Measurements from ENCODE around the gene TADA2B. TPM values are rescaled to one million over a fixed set of nuclear protein-coding genes. Genes with fewer than 3 reads are reported as not detected.

The TADA2B gene
- total RNA-seq, 1 experiment from 2014 or later: 14.3 TPM

DNA sequence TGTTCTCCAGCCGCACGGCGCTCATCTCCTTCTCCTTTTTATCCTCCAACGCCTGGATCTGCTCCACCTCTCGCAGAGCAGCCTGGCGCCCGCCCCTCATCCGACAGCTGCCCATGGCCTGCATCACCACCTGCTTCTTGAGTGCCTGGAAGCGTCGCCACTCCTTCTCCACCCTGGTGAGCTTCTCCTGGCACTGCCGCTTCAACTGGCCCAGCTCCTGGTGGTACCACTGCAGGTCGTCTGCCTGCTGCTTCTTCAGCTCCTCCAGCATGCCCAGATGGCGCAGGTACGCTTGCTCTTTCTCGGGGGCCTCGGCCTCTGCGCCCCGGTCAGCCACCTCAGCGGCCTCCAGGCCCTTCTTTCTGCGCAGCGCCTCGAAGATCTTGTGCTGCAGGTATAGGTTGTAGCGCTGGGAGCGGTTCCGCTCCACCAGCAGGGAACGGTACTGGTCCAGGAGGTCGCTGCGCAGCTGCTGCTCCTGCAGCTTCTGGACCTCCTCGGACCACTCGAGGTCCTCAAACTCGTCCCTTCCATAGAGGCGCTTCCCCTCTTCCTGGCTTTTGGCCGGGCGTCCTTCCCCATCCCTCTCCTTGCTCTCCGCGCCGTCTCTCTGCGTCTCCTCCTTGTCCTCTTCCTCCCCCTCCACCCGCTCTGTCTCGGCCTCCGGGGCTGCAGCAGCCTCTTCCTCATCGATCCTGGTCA lies 1.2 kb upstream of the TADA2B start:
- POLR2A ChIA-PET: interaction anchor here (0.6 to 1.2 kb wide), 2 partner anchors 25 to 26 kb away, joined by 3 to 6 read pairs; partner anchors contain the start of gene GRPEL1
- peaks cover 34% of the 10 kb centered on the region for H3K4me1 Mint-ChIP-seq
- H3K27me3 Mint-ChIP-seq (ENCODE audit: low read depth): peaks cover 30% of the 10 kb centered on the region
- 0 out of 2 replicates have a peak, but pooled peaks have one; percentile 12 for TF ChIP-seq CREM (CRISPR knock-in tag; IDR thresholded peaks at IDR 0.05)
- 0 out of 2 replicates have a peak, but pooled peaks have one; percentile 19 for TF ChIP-seq FOXP1 (CRISPR knock-in tag; IDR thresholded peaks at IDR 0.05; ENCODE audit: borderline replicate concordance)
- TF ChIP-seq, protein P1, sequence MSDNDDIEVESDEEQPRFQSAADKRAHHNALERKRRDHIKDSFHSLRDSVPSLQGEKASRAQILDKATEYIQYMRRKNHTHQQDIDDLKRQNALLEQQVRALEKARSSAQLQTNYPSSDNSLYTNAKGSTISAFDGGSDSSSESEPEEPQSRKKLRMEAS (CRISPR knock-in tag; IDR thresholded peaks at IDR 0.05): no peak
- TF ChIP-seq, protein P2, sequence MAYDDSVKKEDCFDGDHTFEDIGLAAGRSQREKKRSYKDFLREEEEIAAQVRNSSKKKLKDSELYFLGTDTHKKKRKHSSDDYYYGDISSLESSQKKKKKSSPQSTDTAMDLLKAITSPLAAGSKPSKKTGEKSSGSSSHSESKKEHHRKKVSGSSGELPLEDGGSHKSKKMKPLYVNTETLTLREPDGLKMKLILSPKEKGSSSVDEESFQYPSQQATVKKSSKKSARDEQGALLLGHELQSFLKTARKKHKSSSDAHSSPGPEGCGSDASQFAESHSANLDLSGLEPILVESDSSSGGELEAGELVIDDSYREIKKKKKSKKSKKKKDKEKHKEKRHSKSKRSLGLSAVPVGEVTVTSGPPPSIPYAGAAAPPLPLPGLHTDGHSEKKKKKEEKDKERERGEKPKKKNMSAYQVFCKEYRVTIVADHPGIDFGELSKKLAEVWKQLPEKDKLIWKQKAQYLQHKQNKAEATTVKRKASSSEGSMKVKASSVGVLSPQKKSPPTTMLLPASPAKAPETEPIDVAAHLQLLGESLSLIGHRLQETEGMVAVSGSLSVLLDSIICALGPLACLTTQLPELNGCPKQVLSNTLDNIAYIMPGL (CRISPR knock-in tag; IDR thresholded peaks at IDR 0.05): peak; percentile 24; the same call in 1 of the 2 replicates
- ATAC-seq (no peak; the same call in 1 of the 2 replicates), DNase-seq (ENCODE audit: low spot score) (peak; percentile 53)
- CTCF ChIA-PET: interaction anchor here (1.1 to 6.9 kb wide), 8 partner anchors 12 to 88 kb away, joined by 3 to 118 read pairs (median 25); partner anchors contain the start of gene GRPEL1
- H3K4me3 Mint-ChIP-seq: peak overlapping the region; percentile 80
- H3K9me3 Mint-ChIP-seq: no peaks in the 10 kb centered on the region
- H3K36me3 Mint-ChIP-seq: no peaks in the 10 kb centered on the region
- no peak overlapping the region for H3K27ac Mint-ChIP-seq

DNA sequence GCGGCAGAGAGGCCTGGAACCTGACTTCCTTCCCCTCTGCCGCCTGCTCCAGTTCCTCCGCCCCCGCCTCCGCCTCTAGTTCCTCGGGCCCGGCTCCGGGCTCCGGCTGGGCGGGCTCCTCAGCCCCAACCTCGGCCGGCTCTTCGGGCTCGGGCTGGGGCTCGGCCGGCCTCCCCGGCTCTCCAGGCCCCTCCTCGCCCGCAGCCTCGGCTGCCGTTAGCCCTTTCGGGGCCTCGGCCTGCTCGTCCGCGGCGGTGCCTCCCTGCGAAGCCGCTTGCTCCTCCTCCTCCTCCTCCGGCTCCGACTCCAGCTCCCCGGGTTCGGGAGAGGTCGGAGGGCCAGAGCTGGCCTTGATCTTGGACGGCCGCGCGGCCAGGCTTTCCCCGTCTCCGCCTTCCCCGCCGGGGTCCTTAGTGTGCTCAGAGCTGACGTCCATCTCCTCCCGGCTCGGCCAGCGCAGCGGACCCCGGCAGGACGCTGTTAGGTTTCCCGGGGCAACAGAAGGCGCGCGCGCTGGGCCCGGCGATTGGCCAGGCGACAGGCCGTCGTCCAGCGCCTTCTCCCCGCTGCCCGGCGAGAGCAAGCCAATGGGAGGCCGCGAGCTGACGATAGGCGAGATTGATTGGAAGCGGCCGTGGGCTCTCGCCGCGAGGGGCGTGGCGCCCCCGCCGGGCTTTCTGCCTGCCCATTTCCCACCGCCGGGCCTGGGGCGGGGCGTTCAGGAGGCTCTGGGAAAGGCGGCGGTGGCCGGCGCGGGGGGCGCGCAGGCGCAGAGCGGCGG lies 479 bp upstream of the TADA2B start:
- Mint-ChIP-seq H3K27ac (no peak overlapping the region), H3K4me1 (peaks cover 41% of the 10 kb centered on the region), H3K27me3 (ENCODE audit: low read depth) (peaks cover 30% of the 10 kb centered on the region), H3K36me3 (no peaks in the 10 kb centered on the region), H3K9me3 (no peaks in the 10 kb centered on the region), H3K4me3 (peak overlapping the region; percentile 80)
- TF ChIP-seq ETV6 (CRISPR knock-in tag; IDR thresholded peaks at IDR 0.05) (0 out of 2 replicates have a peak, but pooled peaks have one; percentile 33), TEAD1 (CRISPR knock-in tag; IDR thresholded peaks at IDR 0.05) (no peak), CREM (CRISPR knock-in tag; IDR thresholded peaks at IDR 0.05) (0 out of 2 replicates have a peak, but pooled peaks have one; percentile 7), NFYB (CRISPR knock-in tag; conservative IDR thresholded peaks at IDR 0.05; ENCODE audit: low read depth) (peak; percentile 87), JUN (CRISPR knock-in tag; IDR thresholded peaks at IDR 0.05) (no peak), SP1 (CRISPR knock-in tag; conservative IDR thresholded peaks at IDR 0.05) (peak; percentile 80), ZNF121 (CRISPR knock-in tag; IDR thresholded peaks at IDR 0.05) (peak; percentile 83), CREB1 (CRISPR knock-in tag; IDR thresholded peaks at IDR 0.05) (no peak), ZNF263 (CRISPR knock-in tag; IDR thresholded peaks at IDR 0.05; ENCODE audit: low read depth) (no peak)
- TF ChIP-seq, protein P2 (CRISPR knock-in tag; IDR thresholded peaks at IDR 0.05): no peak; the same call in 1 of the 2 replicates
- TF ChIP-seq, protein P1 (CRISPR knock-in tag; IDR thresholded peaks at IDR 0.05): no peak; the same call in 1 of the 2 replicates
- TF ChIP-seq, protein P3, sequence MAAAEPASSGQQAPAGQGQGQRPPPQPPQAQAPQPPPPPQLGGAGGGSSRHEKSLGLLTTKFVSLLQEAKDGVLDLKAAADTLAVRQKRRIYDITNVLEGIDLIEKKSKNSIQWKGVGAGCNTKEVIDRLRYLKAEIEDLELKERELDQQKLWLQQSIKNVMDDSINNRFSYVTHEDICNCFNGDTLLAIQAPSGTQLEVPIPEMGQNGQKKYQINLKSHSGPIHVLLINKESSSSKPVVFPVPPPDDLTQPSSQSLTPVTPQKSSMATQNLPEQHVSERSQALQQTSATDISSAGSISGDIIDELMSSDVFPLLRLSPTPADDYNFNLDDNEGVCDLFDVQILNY (CRISPR knock-in tag; IDR thresholded peaks at IDR 0.05): peak; percentile 70; the same call in 1 of the 2 replicates
- TF ChIP-seq, protein P4, sequence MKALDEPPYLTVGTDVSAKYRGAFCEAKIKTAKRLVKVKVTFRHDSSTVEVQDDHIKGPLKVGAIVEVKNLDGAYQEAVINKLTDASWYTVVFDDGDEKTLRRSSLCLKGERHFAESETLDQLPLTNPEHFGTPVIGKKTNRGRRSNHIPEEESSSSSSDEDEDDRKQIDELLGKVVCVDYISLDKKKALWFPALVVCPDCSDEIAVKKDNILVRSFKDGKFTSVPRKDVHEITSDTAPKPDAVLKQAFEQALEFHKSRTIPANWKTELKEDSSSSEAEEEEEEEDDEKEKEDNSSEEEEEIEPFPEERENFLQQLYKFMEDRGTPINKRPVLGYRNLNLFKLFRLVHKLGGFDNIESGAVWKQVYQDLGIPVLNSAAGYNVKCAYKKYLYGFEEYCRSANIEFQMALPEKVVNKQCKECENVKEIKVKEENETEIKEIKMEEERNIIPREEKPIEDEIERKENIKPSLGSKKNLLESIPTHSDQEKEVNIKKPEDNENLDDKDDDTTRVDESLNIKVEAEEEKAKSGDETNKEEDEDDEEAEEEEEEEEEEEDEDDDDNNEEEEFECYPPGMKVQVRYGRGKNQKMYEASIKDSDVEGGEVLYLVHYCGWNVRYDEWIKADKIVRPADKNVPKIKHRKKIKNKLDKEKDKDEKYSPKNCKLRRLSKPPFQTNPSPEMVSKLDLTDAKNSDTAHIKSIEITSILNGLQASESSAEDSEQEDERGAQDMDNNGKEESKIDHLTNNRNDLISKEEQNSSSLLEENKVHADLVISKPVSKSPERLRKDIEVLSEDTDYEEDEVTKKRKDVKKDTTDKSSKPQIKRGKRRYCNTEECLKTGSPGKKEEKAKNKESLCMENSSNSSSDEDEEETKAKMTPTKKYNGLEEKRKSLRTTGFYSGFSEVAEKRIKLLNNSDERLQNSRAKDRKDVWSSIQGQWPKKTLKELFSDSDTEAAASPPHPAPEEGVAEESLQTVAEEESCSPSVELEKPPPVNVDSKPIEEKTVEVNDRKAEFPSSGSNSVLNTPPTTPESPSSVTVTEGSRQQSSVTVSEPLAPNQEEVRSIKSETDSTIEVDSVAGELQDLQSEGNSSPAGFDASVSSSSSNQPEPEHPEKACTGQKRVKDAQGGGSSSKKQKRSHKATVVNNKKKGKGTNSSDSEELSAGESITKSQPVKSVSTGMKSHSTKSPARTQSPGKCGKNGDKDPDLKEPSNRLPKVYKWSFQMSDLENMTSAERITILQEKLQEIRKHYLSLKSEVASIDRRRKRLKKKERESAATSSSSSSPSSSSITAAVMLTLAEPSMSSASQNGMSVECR (CRISPR knock-in tag; IDR thresholded peaks at IDR 0.05; ENCODE audit: borderline replicate concordance): peak; percentile 19; the same call in 1 of the 2 replicates
- peak; percentile 90 for ATAC-seq
- POLR2A ChIA-PET: interaction anchor here (0.9 to 1.7 kb wide), 4 partner anchors 14 to 134 kb away, joined by 3 to 16 read pairs (median 4); partner anchors contain the start of gene GRPEL1
- CTCF ChIA-PET: interaction anchor here (0.6 to 6.9 kb wide), 39 partner anchors 8 to 362 kb away, joined by 3 to 118 read pairs (median 4); partner anchors contain the start of genes GRPEL1 and TBC1D14
- DNase-seq (ENCODE audit: low spot score): peak; percentile 97

All from WTC11 (cell line).